ENCODE results near the gene EXOC3. TPM values are rescaled to one million over a fixed set of nuclear protein-coding genes. Genes with fewer than 3 reads are reported as not detected.

EXOC3 gene
- total RNA-seq, 1 experiment from 2014 or later = 52.4 TPM

- Histone ChIP-seq H3K27ac (ENCODE audit: low read depth, low read length) (peak overlapping the region; percentile 85), H3K4me1 (ENCODE audit: control insufficient read depth in 1 of 2, insufficient read depth in 2 of 2, low read length in 2 of 2) (peaks cover 5 to 16% of the 10 kb centered on the region in 2 experiments; a peak in 3 of 4 replicates), H3K36me3 (ENCODE audit: control insufficient read depth in 1 of 2, insufficient read depth in 2 of 2, low read length in 2 of 2) (peaks cover 3 to 5% of the 10 kb centered on the region in 2 experiments; a peak in 1 of 4 replicates), H3K9me3 (ENCODE audit: control insufficient read depth in 1 of 2, insufficient read depth in 1 of 2, low read depth in 1 of 2, low read length in 2 of 2) (no peaks in the 10 kb centered on the region), H3K4me2 (ENCODE audit: low read length) (peak overlapping the region; percentile 94), H3K9me2 (ENCODE audit: insufficient read depth) (no peaks in the 10 kb centered on the region), H4K20me1 (ENCODE audit: insufficient read depth) (peaks cover 3% of the 10 kb centered on the region; the same call in 1 of the 2 replicates), H3K4me3 (replicated peaks in 1 of 2; ENCODE audit: low read depth in 1 of 2, low read length in 2 of 2) (peak overlapping the region; percentile 77 to 82), H2AFZ (ENCODE audit: low read depth, low read length, poor library complexity, severe bottlenecking) (no peak overlapping the region), H3K27me3 (ENCODE audit: insufficient read depth, low read length) (no peaks in the 10 kb centered on the region), H3K79me2 (ENCODE audit: insufficient read depth, low read length) (peaks cover 22% of the 10 kb centered on the region), H3K9ac (ENCODE audit: low read length) (peak overlapping the region; percentile 89)
- BruUV-seq (replicated peaks) = no TSS peak
- intact Hi-C loops (cut with micrococcal nuclease) = no loop called here
- CTCF ChIA-PET = interaction anchor here (1.9 to 2.8 kb wide), 2 partner anchors 26 to 155 kb away, joined by 9 to 11 read pairs; no protein-coding TSS in a partner anchor
- no peak for TF ChIP-seq SP1 (IDR thresholded peaks at IDR 0.05; ENCODE audit: low read depth)
- no peak for TF ChIP-seq SRF (IDR thresholded peaks at IDR 0.05; ENCODE audit: low read depth)
- peak; percentile 70 for TF ChIP-seq EGR1 (IDR thresholded peaks at IDR 0.05; ENCODE audit: low read depth)
- TF ChIP-seq CTCF (IDR thresholded peaks at IDR 0.05 in 2 of 3, conservative IDR thresholded peaks at IDR 0.05 in 1 of 3; ENCODE audit: borderline replicate concordance in 1 of 3, insufficient read depth in 1 of 3, low read depth in 2 of 3, low read length in 2 of 3) = no peak
- TF ChIP-seq CBX3 (IDR thresholded peaks at IDR 0.05; ENCODE audit: low read depth) = no peak
- RAD21 ChIA-PET (ENCODE audit: low non-redundant PET in 1 of 2, low total read pairs in 2 of 2, uncharacterized antibody in 2 of 2, unreplicated experiment in 2 of 2) = no interaction called here
- ATAC-seq (peak; percentile 24), DNase-seq (ENCODE audit: low read depth, low spot score) (no peak)
- POLR2A ChIA-PET = no interaction called here
These were observed 29.2 kb downstream of the EXOC3 start for GRCh38 chr5:472076-472655.
